Thyroid gland (tissue), 4 donors: ENCODE data around the gene ZNF385C.

Experiments
- POLR2A ChIP-seq, 2 donors: fragments of 450-650 bp; IDR thresholded peaks; one replicate each; pipeline ENCODE4 v1.6.1; 2017; ENCODE audit warnings: antibody characterized with exemption in 2 of 2, mild to moderate bottlenecking in 2 of 2, moderate library complexity in 1 of 2
- TF ChIP-seq, protein P1 (sequence below), 6 experiments: fragments of 200-600 bp in 3 of 6; fragments of 450-650 bp in 3 of 6; sonication (generic) in 3 of 6; IDR thresholded peaks; one replicate each; pipeline ENCODE4 v1.5.1; 2016 to 2019; ENCODE audit warnings: antibody characterized with exemption in 6 of 6, mild to moderate bottlenecking in 2 of 6, inconsistent platforms in 1 of 6, moderate library complexity in 1 of 6

DNA sequence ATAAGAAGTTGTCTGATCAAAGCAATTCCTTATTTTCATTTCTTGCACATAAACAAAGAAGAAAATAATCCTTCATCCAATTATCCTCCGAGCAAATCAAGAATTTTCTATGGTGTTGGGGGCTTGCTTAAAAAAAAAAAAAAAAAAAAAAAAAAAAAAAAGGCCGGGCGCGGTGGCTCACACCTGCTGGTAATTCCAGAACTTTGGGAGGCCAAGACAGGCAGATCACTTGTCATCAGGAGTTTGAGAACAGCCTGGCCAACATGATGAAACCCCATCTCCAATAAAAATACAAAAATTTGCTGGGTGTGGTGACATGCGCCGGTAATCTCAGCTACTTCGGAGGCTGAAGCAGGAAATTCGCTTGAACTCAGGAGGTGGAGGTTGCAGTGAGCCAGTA lies 112.4 kb downstream of the ZNF385C start:
- TF ChIP-seq, protein P1, sequence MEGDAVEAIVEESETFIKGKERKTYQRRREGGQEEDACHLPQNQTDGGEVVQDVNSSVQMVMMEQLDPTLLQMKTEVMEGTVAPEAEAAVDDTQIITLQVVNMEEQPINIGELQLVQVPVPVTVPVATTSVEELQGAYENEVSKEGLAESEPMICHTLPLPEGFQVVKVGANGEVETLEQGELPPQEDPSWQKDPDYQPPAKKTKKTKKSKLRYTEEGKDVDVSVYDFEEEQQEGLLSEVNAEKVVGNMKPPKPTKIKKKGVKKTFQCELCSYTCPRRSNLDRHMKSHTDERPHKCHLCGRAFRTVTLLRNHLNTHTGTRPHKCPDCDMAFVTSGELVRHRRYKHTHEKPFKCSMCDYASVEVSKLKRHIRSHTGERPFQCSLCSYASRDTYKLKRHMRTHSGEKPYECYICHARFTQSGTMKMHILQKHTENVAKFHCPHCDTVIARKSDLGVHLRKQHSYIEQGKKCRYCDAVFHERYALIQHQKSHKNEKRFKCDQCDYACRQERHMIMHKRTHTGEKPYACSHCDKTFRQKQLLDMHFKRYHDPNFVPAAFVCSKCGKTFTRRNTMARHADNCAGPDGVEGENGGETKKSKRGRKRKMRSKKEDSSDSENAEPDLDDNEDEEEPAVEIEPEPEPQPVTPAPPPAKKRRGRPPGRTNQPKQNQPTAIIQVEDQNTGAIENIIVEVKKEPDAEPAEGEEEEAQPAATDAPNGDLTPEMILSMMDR (IDR thresholded peaks at IDR 0.05): no peak
- TF ChIP-seq POLR2A (IDR thresholded peaks at IDR 0.05): no peak
